Measurements from ENCODE around the gene CPM. TPM values are rescaled to one million over a fixed set of nuclear protein-coding genes. Genes with fewer than 3 reads are reported as not detected.

Gene CPM
- total RNA-seq, 1 experiment from 2014 or later, result 0.89 TPM

- peaks cover 100% of the 10 kb centered on the region for H3K36me3 Mint-ChIP-seq (ENCODE audit: insufficient read depth, unreplicated experiment)
- no peaks in the 10 kb centered on the region for H3K9me3 Mint-ChIP-seq (ENCODE audit: unreplicated experiment)
- no peak for TF ChIP-seq CTCF (IDR thresholded peaks at IDR 0.05; ENCODE audit: unreplicated experiment)
- CTCF ChIA-PET, result interaction anchor here (0.9 kb wide), 1 partner anchor 10 kb away, joined by 5 read pairs; no protein-coding TSS in a partner anchor
- DNase-seq (ENCODE audit: unreplicated experiment), result no peak
- no peak overlapping the region for H3K4me3 Mint-ChIP-seq (ENCODE audit: unreplicated experiment)
- no peaks in the 10 kb centered on the region for H3K27me3 Mint-ChIP-seq (ENCODE audit: insufficient read depth, unreplicated experiment)
- H3K4me1 Mint-ChIP-seq (ENCODE audit: insufficient read depth, unreplicated experiment), result peaks cover 19% of the 10 kb centered on the region
- intact Hi-C loops (cut with micrococcal nuclease), result loop anchor here (5.0 kb wide), 1 partner anchor 77 kb away; the partner anchor contains the start of gene SLC35E3
- BruUV-seq (replicated peaks), result no TSS peak
- POLR2A ChIA-PET, result interaction anchor here (1.3 to 3.0 kb wide), 3 partner anchors 11 to 78 kb away, joined by 3 to 23 read pairs (median 8); no protein-coding TSS in a partner anchor
- H3K27ac Mint-ChIP-seq (ENCODE audit: low read depth, unreplicated experiment), result no peak overlapping the region
These were observed 108.2 kb downstream of the CPM start for GRCh38 chr12:68824597-68825250.

- Mint-ChIP-seq H3K27me3 (ENCODE audit: insufficient read depth, unreplicated experiment) (no peaks in the 10 kb centered on the region), H3K27ac (ENCODE audit: low read depth, unreplicated experiment) (peak overlapping the region; percentile 57), H3K4me3 (ENCODE audit: unreplicated experiment) (no peak overlapping the region), H3K4me1 (ENCODE audit: insufficient read depth, unreplicated experiment) (peaks cover 19% of the 10 kb centered on the region), H3K36me3 (ENCODE audit: insufficient read depth, unreplicated experiment) (peaks cover 100% of the 10 kb centered on the region), H3K9me3 (ENCODE audit: unreplicated experiment) (no peaks in the 10 kb centered on the region)
- ChIA-PET POLR2A (interaction anchor here (1.3 to 3.0 kb wide), 3 partner anchors 11 to 77 kb away, joined by 3 to 23 read pairs (median 8); no protein-coding TSS in a partner anchor), CTCF (interaction anchor here (0.9 kb wide), 1 partner anchor 10 kb away, joined by 5 read pairs; no protein-coding TSS in a partner anchor)
- no peak for DNase-seq (ENCODE audit: unreplicated experiment)
- no TSS peak for BruUV-seq (replicated peaks)
- no peak for TF ChIP-seq CTCF (IDR thresholded peaks at IDR 0.05; ENCODE audit: unreplicated experiment)
- intact Hi-C loops (cut with micrococcal nuclease), result loop anchor here (5.0 kb wide), 1 partner anchor 77 kb away; the partner anchor contains the start of gene SLC35E3
These were observed 108.8 kb downstream of the CPM start for GRCh38 chr12:68824131-68824530.

- peaks cover 19% of the 10 kb centered on the region for H3K4me1 Mint-ChIP-seq (ENCODE audit: insufficient read depth, unreplicated experiment)
- H3K36me3 Mint-ChIP-seq (ENCODE audit: insufficient read depth, unreplicated experiment), result peaks cover 100% of the 10 kb centered on the region
- intact Hi-C loops (cut with micrococcal nuclease), result loop anchor here (5.0 kb wide), 1 partner anchor 76 kb away; the partner anchor contains the start of gene SLC35E3
- CTCF ChIA-PET, result no interaction called here
- POLR2A ChIA-PET, result interaction anchor here (0.9 to 3.0 kb wide), 3 partner anchors 10 to 15 kb away, joined by 6 to 23 read pairs (median 8); no protein-coding TSS in a partner anchor
- peak overlapping the region; percentile 57 for H3K27ac Mint-ChIP-seq (ENCODE audit: low read depth, unreplicated experiment)
- H3K9me3 Mint-ChIP-seq (ENCODE audit: unreplicated experiment), result no peaks in the 10 kb centered on the region
- DNase-seq (ENCODE audit: unreplicated experiment), result no peak
- no peak overlapping the region for H3K4me3 Mint-ChIP-seq (ENCODE audit: unreplicated experiment)
- no TSS peak for BruUV-seq (replicated peaks)
- no peak for TF ChIP-seq CTCF (IDR thresholded peaks at IDR 0.05; ENCODE audit: unreplicated experiment)
- H3K27me3 Mint-ChIP-seq (ENCODE audit: insufficient read depth, unreplicated experiment), result no peaks in the 10 kb centered on the region
These were observed 109.3 kb downstream of the CPM start for GRCh38 chr12:68823696-68824095.
